CD4-positive, alpha-beta T cell (primary cell): Measurements from ENCODE around the gene RAP1GAP2. TPM values are rescaled to one million over a fixed set of nuclear protein-coding genes. Genes with fewer than 3 reads are reported as not detected.

Experiments used
- ATAC-seq: fragments of 200-7000 bp; cut with Tn5 transposase; one replicate; pipeline ENCODE4 v1.10.0; 2022; ENCODE audit warnings: mild to moderate bottlenecking; ENCODE audit not compliant: poor library complexity
- CTCF ChIA-PET: fragments of 350-600 bp; sonication (Branson Sonifier 250); formaldehyde crosslinking; loops from one replicate; lab custom pipeline; 2021; ENCODE audit warnings: antibody characterized with exemption, inconsistent platforms; lab: Charles Lee
- POLR2A ChIA-PET: fragments of 350-600 bp; sonication (Branson Sonifier 250); formaldehyde crosslinking; loops from one replicate; lab custom pipeline; 2021; ENCODE audit warnings: antibody characterized with exemption, inconsistent platforms; lab: Charles Lee
- DNase-seq, 14 experiments: peaks; one replicate each; pipeline ENCODE4 v3.0.0-alpha.2; 2013 to 2020; ENCODE audit warnings: mixed read lengths in 2 of 14
- H3K27ac ChIP-seq, 2 donors: one replicate each; pipeline versions ENCODE4 v1.5.1 to v1.7.0; 2013; ENCODE audit warnings: low read length in 2 of 2, low read depth in 1 of 2, mild to moderate bottlenecking in 1 of 2
- H3K27me3 ChIP-seq, 2 experiments: 1 replicate in 1 of 2; 2 replicates in 1 of 2; pipeline versions ENCODE4 v1.6.1 to v1.7.0; 2013; ENCODE audit warnings: low read length in 2 of 2, control low read depth in 1 of 2, mild to moderate bottlenecking in 1 of 2, moderate library complexity in 1 of 2; ENCODE audit not compliant: insufficient read depth in 2 of 2, control insufficient read depth in 1 of 2
- H3K36me3 ChIP-seq: one replicate; pipeline ENCODE4 v1.6.1; 2013; ENCODE audit warnings: low read length, control low read depth; ENCODE audit not compliant: insufficient read depth
- H3K4me1 ChIP-seq: one replicate; pipeline ENCODE4 v1.6.1; 2013; ENCODE audit warnings: low read length, control low read depth; ENCODE audit not compliant: insufficient read depth
- H3K4me3 ChIP-seq: one replicate; pipeline ENCODE4 v1.5.1; 2013; ENCODE audit warnings: mild to moderate bottlenecking, low read length, moderate library complexity
- H3K9me3 ChIP-seq, 2 experiments: 1 replicate in 1 of 2; 2 replicates in 1 of 2; pipeline versions ENCODE4 v1.6.1 to v1.7.0; 2013; ENCODE audit warnings: low read length in 2 of 2, mild to moderate bottlenecking in 2 of 2, control low read depth in 1 of 2, moderate library complexity in 1 of 2; ENCODE audit not compliant: control insufficient read depth in 1 of 2, insufficient read depth in 1 of 2
- H3K27ac Mint-ChIP-seq: one replicate; pipeline ENCODE4 v1.8.0; 2020; ENCODE audit warnings: mixed read lengths
- H3K27me3 Mint-ChIP-seq: one replicate; pipeline ENCODE4 v1.8.0; 2021; ENCODE audit warnings: mixed read lengths
- H3K36me3 Mint-ChIP-seq: one replicate; pipeline ENCODE4 v1.8.0; 2021; ENCODE audit warnings: low read depth, mixed read lengths
- H3K4me1 Mint-ChIP-seq: one replicate; pipeline ENCODE4 v1.8.0; 2021; ENCODE audit warnings: low read depth, mixed read lengths
- H3K4me3 Mint-ChIP-seq: one replicate; pipeline ENCODE4 v1.8.0; 2020; ENCODE audit warnings: mild to moderate bottlenecking, mixed read lengths
- H3K9me3 Mint-ChIP-seq: one replicate; pipeline ENCODE4 v1.8.0; 2020; ENCODE audit warnings: mixed read lengths
- intact Hi-C, 2 experiments: fragments of 100-400 bp; cut with DNase I in 1 of 2; cut with micrococcal nuclease in 1 of 2; formaldehyde crosslinking; loops; one replicate each; pipeline versions ENCODE4 v1.15.1 to v1.9.0; 2023 to 2025; cut with DNase I, micrococcal nuclease
- total RNA-seq, 174 experiments: library from RNA in 2 of 174; stranded (reverse) in 2 of 174; gene quantifications; one replicate each; pipeline ENCODE4 v1.2.3 and lab custom pipeline; 2021 to 2026
- TF ChIP-seq, protein P1 (sequence below): fragments of 200-600 bp; IDR thresholded peaks from one replicate; pipeline ENCODE4 v1.8.0; 2022; ENCODE audit warnings: antibody characterized with exemption, mild to moderate bottlenecking

RAP1GAP2 gene
- total RNA-seq, 2 experiments from 2014 or later: 46.3 to 49.7 TPM

DNA sequence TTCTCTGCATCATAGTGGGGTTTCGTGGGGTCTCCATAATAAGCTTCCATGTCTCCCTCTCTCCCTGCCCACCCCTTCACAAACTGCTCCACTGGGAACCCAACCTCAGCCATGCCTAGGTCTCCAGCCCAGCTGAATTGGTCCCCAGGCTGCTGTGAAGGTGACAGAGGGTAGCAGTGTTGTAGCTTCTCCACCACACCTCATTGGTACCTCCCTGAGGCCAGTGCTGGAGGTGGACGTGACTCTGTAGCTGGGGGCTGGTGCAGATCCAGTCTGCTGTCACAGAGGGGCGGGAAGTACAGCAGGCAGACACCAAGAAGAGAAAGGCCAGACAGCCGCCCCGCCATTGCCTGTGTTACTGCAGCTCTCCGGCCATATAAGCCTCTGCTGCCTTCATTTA, 185.1 kb downstream of the RAP1GAP2 start:
- Mint-ChIP-seq H3K27ac (no peak overlapping the region), H3K9me3 (no peaks in the 10 kb centered on the region), H3K4me3 (no peak overlapping the region), H3K36me3 (peaks cover 76% of the 10 kb centered on the region), H3K27me3 (no peaks in the 10 kb centered on the region), H3K4me1 (no peaks in the 10 kb centered on the region)
- ATAC-seq (no peak), DNase-seq (no peak)
- TF ChIP-seq, protein P1, sequence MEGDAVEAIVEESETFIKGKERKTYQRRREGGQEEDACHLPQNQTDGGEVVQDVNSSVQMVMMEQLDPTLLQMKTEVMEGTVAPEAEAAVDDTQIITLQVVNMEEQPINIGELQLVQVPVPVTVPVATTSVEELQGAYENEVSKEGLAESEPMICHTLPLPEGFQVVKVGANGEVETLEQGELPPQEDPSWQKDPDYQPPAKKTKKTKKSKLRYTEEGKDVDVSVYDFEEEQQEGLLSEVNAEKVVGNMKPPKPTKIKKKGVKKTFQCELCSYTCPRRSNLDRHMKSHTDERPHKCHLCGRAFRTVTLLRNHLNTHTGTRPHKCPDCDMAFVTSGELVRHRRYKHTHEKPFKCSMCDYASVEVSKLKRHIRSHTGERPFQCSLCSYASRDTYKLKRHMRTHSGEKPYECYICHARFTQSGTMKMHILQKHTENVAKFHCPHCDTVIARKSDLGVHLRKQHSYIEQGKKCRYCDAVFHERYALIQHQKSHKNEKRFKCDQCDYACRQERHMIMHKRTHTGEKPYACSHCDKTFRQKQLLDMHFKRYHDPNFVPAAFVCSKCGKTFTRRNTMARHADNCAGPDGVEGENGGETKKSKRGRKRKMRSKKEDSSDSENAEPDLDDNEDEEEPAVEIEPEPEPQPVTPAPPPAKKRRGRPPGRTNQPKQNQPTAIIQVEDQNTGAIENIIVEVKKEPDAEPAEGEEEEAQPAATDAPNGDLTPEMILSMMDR: no peak
- no peaks in the 10 kb centered on the region for H3K27me3 ChIP-seq
- no peaks in the 10 kb centered on the region for H3K9me3 ChIP-seq
- intact Hi-C loops: no loop called here
- CTCF ChIA-PET: no interaction called here
- POLR2A ChIA-PET: no interaction called here
- no peak overlapping the region for H3K4me3 ChIP-seq
- no peaks in the 10 kb centered on the region for H3K4me1 ChIP-seq
- peaks cover 57% of the 10 kb centered on the region for H3K36me3 ChIP-seq
- H3K27ac ChIP-seq: no peak overlapping the region

DNA sequence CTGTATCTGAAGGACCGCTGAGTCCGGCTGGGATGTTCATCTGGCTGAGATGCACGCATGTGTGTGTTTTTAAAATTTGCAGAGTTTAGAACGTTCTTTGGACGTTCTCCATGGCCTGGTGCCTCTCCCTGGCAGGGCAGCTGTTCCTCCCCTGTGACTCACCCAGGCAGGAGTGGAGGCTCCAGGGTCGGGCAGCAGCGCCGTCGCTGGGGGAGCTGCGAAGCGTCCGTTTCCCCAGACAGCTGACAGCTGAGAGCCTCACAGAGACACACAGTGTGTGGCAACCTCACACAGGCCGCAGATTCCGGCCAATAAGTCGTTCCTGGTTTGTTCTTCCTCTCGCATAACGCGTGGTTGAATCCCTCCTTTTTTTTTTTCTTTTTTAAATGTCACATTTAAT, 186.6 kb downstream of the RAP1GAP2 start:
- intact Hi-C loops: no loop called here
- no peaks in the 10 kb centered on the region for H3K27me3 ChIP-seq
- Mint-ChIP-seq H3K36me3 (peaks cover 82% of the 10 kb centered on the region), H3K4me3 (no peak overlapping the region), H3K27me3 (no peaks in the 10 kb centered on the region), H3K4me1 (no peaks in the 10 kb centered on the region), H3K9me3 (no peaks in the 10 kb centered on the region), H3K27ac (no peak overlapping the region)
- DNase-seq (no peak), ATAC-seq (no peak)
- CTCF ChIA-PET: no interaction called here
- H3K4me3 ChIP-seq: no peak overlapping the region
- no peak overlapping the region for H3K27ac ChIP-seq
- peaks cover 64% of the 10 kb centered on the region for H3K36me3 ChIP-seq
- H3K9me3 ChIP-seq: no peaks in the 10 kb centered on the region
- TF ChIP-seq, protein P1: no peak
- no peaks in the 10 kb centered on the region for H3K4me1 ChIP-seq
- POLR2A ChIA-PET: no interaction called here

DNA sequence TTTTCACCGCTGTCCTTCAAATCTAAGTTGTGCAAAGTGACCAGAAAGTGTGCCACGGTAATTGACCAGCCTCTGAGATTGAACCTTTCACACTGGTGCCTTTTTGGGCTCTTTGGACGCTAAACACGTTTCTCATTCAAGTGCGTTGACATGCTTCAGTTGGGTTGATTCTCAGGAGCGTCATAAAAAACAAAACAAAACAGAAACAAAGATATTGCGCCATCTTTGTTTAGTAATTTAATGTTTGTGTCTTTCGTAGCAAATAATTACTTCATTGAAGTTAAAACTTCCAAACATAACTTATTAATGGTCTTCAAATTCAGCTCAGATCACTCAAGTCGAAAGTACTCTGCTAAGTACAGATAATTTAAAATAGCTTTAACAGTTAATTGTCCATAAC, 187.0 kb downstream of the RAP1GAP2 start:
- Mint-ChIP-seq H3K36me3 (peaks cover 81% of the 10 kb centered on the region), H3K9me3 (no peaks in the 10 kb centered on the region), H3K27ac (no peak overlapping the region), H3K27me3 (no peaks in the 10 kb centered on the region), H3K4me3 (no peak overlapping the region), H3K4me1 (no peaks in the 10 kb centered on the region)
- H3K27me3 ChIP-seq: no peaks in the 10 kb centered on the region
- TF ChIP-seq, protein P1: no peak
- DNase-seq (no peak), ATAC-seq (no peak)
- H3K4me3 ChIP-seq: no peak overlapping the region
- H3K9me3 ChIP-seq: no peaks in the 10 kb centered on the region
- CTCF ChIA-PET: no interaction called here
- POLR2A ChIA-PET: no interaction called here
- H3K4me1 ChIP-seq: no peaks in the 10 kb centered on the region
- H3K27ac ChIP-seq: no peak overlapping the region
- peaks cover 66% of the 10 kb centered on the region for H3K36me3 ChIP-seq
- intact Hi-C loops: no loop called here
